ENCODE data around the gene ZC2HC1C. TPM values are rescaled to one million over a fixed set of nuclear protein-coding genes. Genes with fewer than 3 reads are reported as not detected.

Gene ZC2HC1C
- total and polyA plus RNA-seq, 4 donors: 2.7 to 7.6 (median 6.2) TPM

GRCh38 chr14:75054421-75054820 lies 15.0 kb upstream of the ZC2HC1C start:
- no peak overlapping the region for H3K4me3 ChIP-seq
- TF ChIP-seq CTCF (IDR thresholded peaks at IDR 0.05; ENCODE audit: control extremely low read depth, extremely low read depth): no peak
- DNase-seq (peak in 2 of 3 donors; percentile 54 to 69), ATAC-seq (ENCODE audit: insufficient read depth, low FRiP score) (no peak)
- no peak overlapping the region for H3K9ac ChIP-seq (ENCODE audit: insufficient read depth in 1 of 2, low read length in 2 of 2)
- H3K36me3 ChIP-seq (ENCODE audit: control insufficient read depth in 4 of 4, insufficient read depth in 4 of 4, low read length in 4 of 4): peaks cover 0 to 1% (median 0%) of the 10 kb centered on the region in 4 donors
- H3K27me3 ChIP-seq (ENCODE audit: control insufficient read depth in 3 of 3, insufficient read depth in 3 of 3, low read length in 2 of 3): no peaks in the 10 kb centered on the region
- H3K27ac ChIP-seq (ENCODE audit: low read depth in 1 of 2, low read length in 1 of 2): no peak overlapping the region
- 58 to 76% methylated on average over 1 of the region's 1 CpG for WGBS, 2 donors
- peaks cover 2 to 42% (median 5%) of the 10 kb centered on the region in 5 donors for H3K4me1 ChIP-seq (ENCODE audit: control insufficient read depth in 5 of 5, insufficient read depth in 5 of 5, low read length in 5 of 5)
- H3K9me3 ChIP-seq (ENCODE audit: control insufficient read depth in 4 of 4, insufficient read depth in 3 of 4, low read length in 3 of 4): no peaks in the 10 kb centered on the region

- DNase-seq (no peak), ATAC-seq (ENCODE audit: insufficient read depth, low FRiP score) (no peak)
Measured at GRCh38 chr14:75059642-75060041, 9.8 kb upstream of the ZC2HC1C start.

GRCh38 chr14:75060420-75060819 lies 9.0 kb upstream of the ZC2HC1C start:
- H3K27ac ChIP-seq (ENCODE audit: low read depth in 1 of 2, low read length in 1 of 2): no peak overlapping the region

More at GRCh38 chr14:75059642-75060041, 9.8 kb upstream of the ZC2HC1C start:
- WGBS, 2 donors: 73 to 80% methylated on average over 2 of the region's 2 CpGs
- H3K27me3 ChIP-seq (ENCODE audit: control insufficient read depth in 3 of 3, insufficient read depth in 3 of 3, low read length in 2 of 3): no peaks in the 10 kb centered on the region
- H3K9ac ChIP-seq (ENCODE audit: insufficient read depth in 1 of 2, low read length in 2 of 2): no peak overlapping the region
- H3K4me3 ChIP-seq: no peak overlapping the region
- H3K9me3 ChIP-seq (ENCODE audit: control insufficient read depth in 4 of 4, insufficient read depth in 3 of 4, low read length in 3 of 4): peaks cover 0 to 4% (median 0%) of the 10 kb centered on the region in 4 donors
- no peak overlapping the region for H3K27ac ChIP-seq (ENCODE audit: low read depth in 1 of 2, low read length in 1 of 2)
- H3K4me1 ChIP-seq (ENCODE audit: control insufficient read depth in 5 of 5, insufficient read depth in 5 of 5, low read length in 5 of 5): peaks cover 0 to 10% (median 5%) of the 10 kb centered on the region in 5 donors
- peaks cover 0 to 6% (median 3%) of the 10 kb centered on the region in 4 donors for H3K36me3 ChIP-seq (ENCODE audit: control insufficient read depth in 4 of 4, insufficient read depth in 4 of 4, low read length in 4 of 4)
- no peak for TF ChIP-seq CTCF (IDR thresholded peaks at IDR 0.05; ENCODE audit: control extremely low read depth, extremely low read depth)

More at GRCh38 chr14:75060420-75060819, 9.0 kb upstream of the ZC2HC1C start:
- H3K9ac ChIP-seq (ENCODE audit: insufficient read depth in 1 of 2, low read length in 2 of 2): no peak overlapping the region
- no peaks in the 10 kb centered on the region for H3K27me3 ChIP-seq (ENCODE audit: control insufficient read depth in 3 of 3, insufficient read depth in 3 of 3, low read length in 2 of 3)
- H3K9me3 ChIP-seq (ENCODE audit: control insufficient read depth in 4 of 4, insufficient read depth in 3 of 4, low read length in 3 of 4): peaks cover 0 to 4% (median 0%) of the 10 kb centered on the region in 4 donors
- ATAC-seq (ENCODE audit: insufficient read depth, low FRiP score) (no peak), DNase-seq (no peak)
- H3K4me3 ChIP-seq: no peak overlapping the region
- H3K36me3 ChIP-seq (ENCODE audit: control insufficient read depth in 4 of 4, insufficient read depth in 4 of 4, low read length in 4 of 4): peaks cover 0 to 6% (median 3%) of the 10 kb centered on the region in 4 donors
- no peak for TF ChIP-seq CTCF (IDR thresholded peaks at IDR 0.05; ENCODE audit: control extremely low read depth, extremely low read depth)
- peaks cover 0 to 8% (median 5%) of the 10 kb centered on the region in 5 donors for H3K4me1 ChIP-seq (ENCODE audit: control insufficient read depth in 5 of 5, insufficient read depth in 5 of 5, low read length in 5 of 5)
- 48% methylated on average over 2 of the region's 2 CpGs for WGBS, 2 donors

Data from lung (tissue), 12 donors.